ENCODE data around the gene OLFML3.

Gene OLFML3

DNA sequence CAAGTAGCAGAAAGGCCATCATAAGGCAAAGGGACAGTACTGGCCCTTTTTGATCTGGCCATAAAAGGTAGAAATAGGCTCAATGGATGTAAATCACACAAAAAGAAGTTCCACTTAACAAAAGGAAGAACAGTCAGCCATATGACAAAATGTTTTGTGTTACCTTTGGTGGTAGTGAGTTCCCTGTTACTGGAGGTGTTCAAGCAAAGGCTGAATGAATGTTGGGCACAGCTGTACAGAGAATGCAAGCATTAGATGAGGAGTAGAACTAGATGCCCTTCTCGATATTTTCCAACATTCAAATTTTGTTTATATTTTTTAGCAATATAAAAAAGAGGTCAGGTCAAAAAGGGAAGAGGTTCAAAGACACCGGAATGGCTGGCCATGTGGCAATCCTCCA lies 20.0 kb downstream of the OLFML3 start:
- POLR2A ChIA-PET, result no interaction called here
- CTCF ChIA-PET, result interaction anchor here (1.4 kb wide), 1 partner anchor 20 kb away, joined by 5 read pairs; the partner anchor contains the start of gene OLFML3
- Histone ChIP-seq H3K27ac (ENCODE audit: extremely low read depth, low read depth, low read length) (no peak overlapping the region), H3K4me3 (ENCODE audit: low read depth, low read length) (no peak overlapping the region), H3K9me3 (ENCODE audit: control insufficient read depth, insufficient read depth, low read depth, low read length) (no peaks in the 10 kb centered on the region), H3K36me3 (ENCODE audit: control insufficient read depth in 2 of 2, insufficient read depth in 1 of 2, low read length in 2 of 2) (no peaks in the 10 kb centered on the region), H3K4me1 (ENCODE audit: control insufficient read depth, insufficient read depth, low read length) (no peaks in the 10 kb centered on the region)
- TF ChIP-seq BCL11B (tag by site-specific recombination; IDR thresholded peaks at IDR 0.05; ENCODE audit: low read depth) (no peak), ZBTB20 (tag by site-specific recombination; IDR thresholded peaks at IDR 0.05) (no peak)
- TF ChIP-seq, protein P1, sequence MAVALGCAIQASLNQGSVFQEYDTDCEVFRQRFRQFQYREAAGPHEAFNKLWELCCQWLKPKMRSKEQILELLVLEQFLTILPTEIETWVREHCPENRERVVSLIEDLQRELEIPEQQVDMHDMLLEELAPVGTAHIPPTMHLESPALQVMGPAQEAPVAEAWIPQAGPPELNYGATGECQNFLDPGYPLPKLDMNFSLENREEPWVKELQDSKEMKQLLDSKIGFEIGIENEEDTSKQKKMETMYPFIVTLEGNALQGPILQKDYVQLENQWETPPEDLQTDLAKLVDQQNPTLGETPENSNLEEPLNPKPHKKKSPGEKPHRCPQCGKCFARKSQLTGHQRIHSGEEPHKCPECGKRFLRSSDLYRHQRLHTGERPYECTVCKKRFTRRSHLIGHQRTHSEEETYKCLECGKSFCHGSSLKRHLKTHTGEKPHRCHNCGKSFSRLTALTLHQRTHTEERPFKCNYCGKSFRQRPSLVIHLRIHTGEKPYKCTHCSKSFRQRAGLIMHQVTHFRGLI (tag by site-specific recombination; IDR thresholded peaks at IDR 0.05), result no peak
- TF ChIP-seq, protein P2, sequence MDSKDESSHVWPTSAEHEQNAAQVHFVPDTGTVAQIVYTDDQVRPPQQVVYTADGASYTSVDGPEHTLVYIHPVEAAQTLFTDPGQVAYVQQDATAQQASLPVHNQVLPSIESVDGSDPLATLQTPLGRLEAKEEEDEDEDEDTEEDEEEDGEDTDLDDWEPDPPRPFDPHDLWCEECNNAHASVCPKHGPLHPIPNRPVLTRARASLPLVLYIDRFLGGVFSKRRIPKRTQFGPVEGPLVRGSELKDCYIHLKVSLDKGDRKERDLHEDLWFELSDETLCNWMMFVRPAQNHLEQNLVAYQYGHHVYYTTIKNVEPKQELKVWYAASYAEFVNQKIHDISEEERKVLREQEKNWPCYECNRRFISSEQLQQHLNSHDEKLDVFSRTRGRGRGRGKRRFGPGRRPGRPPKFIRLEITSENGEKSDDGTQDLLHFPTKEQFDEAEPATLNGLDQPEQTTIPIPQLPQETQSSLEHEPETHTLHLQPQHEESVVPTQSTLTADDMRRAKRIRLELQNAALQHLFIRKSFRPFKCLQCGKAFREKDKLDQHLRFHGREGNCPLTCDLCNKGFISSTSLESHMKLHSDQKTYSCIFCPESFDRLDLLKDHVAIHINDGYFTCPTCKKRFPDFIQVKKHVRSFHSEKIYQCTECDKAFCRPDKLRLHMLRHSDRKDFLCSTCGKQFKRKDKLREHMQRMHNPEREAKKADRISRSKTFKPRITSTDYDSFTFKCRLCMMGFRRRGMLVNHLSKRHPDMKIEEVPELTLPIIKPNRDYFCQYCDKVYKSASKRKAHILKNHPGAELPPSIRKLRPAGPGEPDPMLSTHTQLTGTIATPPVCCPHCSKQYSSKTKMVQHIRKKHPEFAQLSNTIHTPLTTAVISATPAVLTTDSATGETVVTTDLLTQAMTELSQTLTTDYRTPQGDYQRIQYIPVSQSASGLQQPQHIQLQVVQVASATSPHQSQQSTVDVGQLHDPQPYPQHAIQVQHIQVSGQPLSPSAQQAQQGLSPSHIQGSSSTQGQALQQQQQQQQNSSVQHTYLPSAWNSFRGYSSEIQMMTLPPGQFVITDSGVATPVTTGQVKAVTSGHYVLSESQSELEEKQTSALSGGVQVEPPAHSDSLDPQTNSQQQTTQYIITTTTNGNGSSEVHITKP (tag by site-specific recombination; IDR thresholded peaks at IDR 0.05), result no peak
- TF ChIP-seq, protein P3, sequence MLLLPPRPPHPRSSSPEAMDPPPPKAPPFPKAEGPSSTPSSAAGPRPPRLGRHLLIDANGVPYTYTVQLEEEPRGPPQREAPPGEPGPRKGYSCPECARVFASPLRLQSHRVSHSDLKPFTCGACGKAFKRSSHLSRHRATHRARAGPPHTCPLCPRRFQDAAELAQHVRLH (tag by site-specific recombination; IDR thresholded peaks at IDR 0.05), result peak; percentile 78

DNA sequence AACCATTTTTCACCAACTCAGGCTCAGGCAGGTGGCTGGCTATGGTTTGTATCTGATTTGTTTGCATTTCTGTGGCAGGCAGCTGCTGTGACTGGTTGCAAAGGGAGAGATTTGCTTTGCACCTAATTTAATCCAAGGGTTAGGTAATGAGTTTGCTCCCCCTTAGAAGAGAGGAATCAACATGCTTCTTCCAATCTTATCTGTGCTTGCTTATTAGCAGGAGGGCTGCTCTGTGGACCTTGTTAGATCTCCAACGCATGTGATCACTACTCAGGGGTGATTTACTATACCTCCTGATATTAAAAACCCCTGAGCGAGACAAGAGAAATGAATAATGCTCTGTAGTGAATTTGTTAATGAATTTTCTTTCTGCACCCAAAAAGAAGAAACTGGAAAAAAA lies 20.5 kb downstream of the OLFML3 start:
- ChIA-PET CTCF (interaction anchor here (1.4 kb wide), 1 partner anchor 21 kb away, joined by 5 read pairs; the partner anchor contains the start of gene OLFML3), POLR2A (no interaction called here)
- Histone ChIP-seq H3K4me1 (ENCODE audit: control insufficient read depth, insufficient read depth, low read length) (no peaks in the 10 kb centered on the region), H3K27ac (ENCODE audit: extremely low read depth, low read depth, low read length) (no peak overlapping the region), H3K36me3 (ENCODE audit: control insufficient read depth in 2 of 2, insufficient read depth in 1 of 2, low read length in 2 of 2) (no peaks in the 10 kb centered on the region), H3K9me3 (ENCODE audit: control insufficient read depth, insufficient read depth, low read depth, low read length) (no peaks in the 10 kb centered on the region), H3K4me3 (ENCODE audit: low read depth, low read length) (no peak overlapping the region)
- TF ChIP-seq, protein P4, sequence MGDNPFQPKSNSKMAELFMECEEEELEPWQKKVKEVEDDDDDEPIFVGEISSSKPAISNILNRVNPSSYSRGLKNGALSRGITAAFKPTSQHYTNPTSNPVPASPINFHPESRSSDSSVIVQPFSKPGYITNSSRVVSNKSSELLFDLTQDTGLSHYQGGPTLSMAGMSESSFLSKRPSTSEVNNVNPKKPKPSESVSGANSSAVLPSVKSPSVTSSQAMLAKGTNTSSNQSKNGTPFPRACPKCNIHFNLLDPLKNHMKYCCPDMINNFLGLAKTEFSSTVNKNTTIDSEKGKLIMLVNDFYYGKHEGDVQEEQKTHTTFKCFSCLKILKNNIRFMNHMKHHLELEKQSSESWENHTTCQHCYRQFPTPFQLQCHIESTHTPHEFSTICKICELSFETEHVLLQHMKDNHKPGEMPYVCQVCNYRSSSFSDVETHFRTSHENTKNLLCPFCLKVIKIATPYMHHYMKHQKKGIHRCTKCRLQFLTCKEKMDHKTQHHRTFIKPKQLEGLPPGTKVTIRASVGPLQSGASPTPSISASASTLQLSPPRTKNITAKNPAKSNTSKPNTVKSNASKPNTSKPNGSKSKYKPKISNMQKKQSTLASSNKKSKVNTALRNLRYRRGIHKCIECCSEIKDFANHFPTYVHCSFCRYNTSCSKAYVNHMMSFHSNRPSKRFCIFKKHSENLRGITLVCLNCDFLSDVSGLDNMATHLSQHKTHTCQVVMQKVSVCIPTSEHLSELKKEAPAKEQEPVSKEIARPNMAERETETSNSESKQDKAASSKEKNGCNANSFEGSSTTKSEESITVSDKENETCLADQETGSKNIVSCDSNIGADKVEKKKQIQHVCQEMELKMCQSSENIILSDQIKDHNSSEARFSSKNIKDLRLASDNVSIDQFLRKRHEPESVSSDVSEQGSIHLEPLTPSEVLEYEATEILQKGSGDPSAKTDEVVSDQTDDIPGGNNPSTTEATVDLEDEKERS (tag by site-specific recombination; IDR thresholded peaks at IDR 0.05), result no peak
- TF ChIP-seq, protein P5, sequence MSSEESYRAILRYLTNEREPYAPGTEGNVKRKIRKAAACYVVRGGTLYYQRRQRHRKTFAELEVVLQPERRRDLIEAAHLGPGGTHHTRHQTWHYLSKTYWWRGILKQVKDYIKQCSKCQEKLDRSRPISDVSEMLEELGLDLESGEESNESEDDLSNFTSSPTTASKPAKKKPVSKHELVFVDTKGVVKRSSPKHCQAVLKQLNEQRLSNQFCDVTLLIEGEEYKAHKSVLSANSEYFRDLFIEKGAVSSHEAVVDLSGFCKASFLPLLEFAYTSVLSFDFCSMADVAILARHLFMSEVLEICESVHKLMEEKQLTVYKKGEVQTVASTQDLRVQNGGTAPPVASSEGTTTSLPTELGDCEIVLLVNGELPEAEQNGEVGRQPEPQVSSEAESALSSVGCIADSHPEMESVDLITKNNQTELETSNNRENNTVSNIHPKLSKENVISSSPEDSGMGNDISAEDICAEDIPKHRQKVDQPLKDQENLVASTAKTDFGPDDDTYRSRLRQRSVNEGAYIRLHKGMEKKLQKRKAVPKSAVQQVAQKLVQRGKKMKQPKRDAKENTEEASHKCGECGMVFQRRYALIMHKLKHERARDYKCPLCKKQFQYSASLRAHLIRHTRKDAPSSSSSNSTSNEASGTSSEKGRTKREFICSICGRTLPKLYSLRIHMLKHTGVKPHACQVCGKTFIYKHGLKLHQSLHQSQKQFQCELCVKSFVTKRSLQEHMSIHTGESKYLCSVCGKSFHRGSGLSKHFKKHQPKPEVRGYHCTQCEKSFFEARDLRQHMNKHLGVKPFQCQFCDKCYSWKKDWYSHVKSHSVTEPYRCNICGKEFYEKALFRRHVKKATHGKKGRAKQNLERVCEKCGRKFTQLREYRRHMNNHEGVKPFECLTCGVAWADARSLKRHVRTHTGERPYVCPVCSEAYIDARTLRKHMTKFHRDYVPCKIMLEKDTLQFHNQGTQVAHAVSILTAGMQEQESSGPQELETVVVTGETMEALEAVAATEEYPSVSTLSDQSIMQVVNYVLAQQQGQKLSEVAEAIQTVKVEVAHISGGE (tag by site-specific recombination; conservative IDR thresholded peaks at IDR 0.05; ENCODE audit: low read depth), result no peak
- TF ChIP-seq ZNF416 (tag by site-specific recombination; IDR thresholded peaks at IDR 0.05) (no peak), ZBTB17 (tag by site-specific recombination; IDR thresholded peaks at IDR 0.05) (no peak), ZNF311 (tag by site-specific recombination; IDR thresholded peaks at IDR 0.05; ENCODE audit: borderline replicate concordance) (no peak), ZNF514 (tag by site-specific recombination; IDR thresholded peaks at IDR 0.05) (no peak), ZNF211 (tag by site-specific recombination; IDR thresholded peaks at IDR 0.05; ENCODE audit: low read depth) (no peak), ZNF324 (tag by site-specific recombination; IDR thresholded peaks at IDR 0.05) (no peak), ZIC2 (tag by site-specific recombination; IDR thresholded peaks at IDR 0.05) (no peak)

Data from HEK293 (cell line).